IPS-18a (cell line): ENCODE measurements around the gene STUM.

ENCODE experiments used
- H3K27ac ChIP-seq: one replicate; pipeline ENCODE4 v1.5.1; 2013; ENCODE audit warnings: low read length
- H3K27me3 ChIP-seq: one replicate; pipeline ENCODE4 v1.6.1; 2013; ENCODE audit warnings: mild to moderate bottlenecking, low read length; ENCODE audit not compliant: control insufficient read depth, insufficient read depth
- H3K36me3 ChIP-seq: one replicate; pipeline ENCODE4 v1.6.1; 2013; ENCODE audit warnings: low read depth, low read length; ENCODE audit not compliant: control insufficient read depth
- H3K4me1 ChIP-seq: one replicate; pipeline ENCODE4 v1.6.1; 2013; ENCODE audit warnings: low read depth, low read length; ENCODE audit not compliant: control insufficient read depth
- H3K4me3 ChIP-seq: one replicate; pipeline ENCODE4 v1.5.1; 2013; ENCODE audit warnings: low read length
- H3K9ac ChIP-seq: one replicate; pipeline ENCODE4 v1.6.1; 2013; ENCODE audit warnings: mild to moderate bottlenecking, low read length, moderate library complexity
- H3K9me3 ChIP-seq: one replicate; pipeline ENCODE4 v1.6.1; 2013; ENCODE audit warnings: low read depth, low read length; ENCODE audit not compliant: control insufficient read depth

Gene STUM

GRCh38 chr1:226655251-226656163 is 106.9 kb downstream of the STUM start:
- H3K4me3 ChIP-seq = no peak overlapping the region
- no peaks in the 10 kb centered on the region for H3K36me3 ChIP-seq
- peaks cover 38% of the 10 kb centered on the region for H3K4me1 ChIP-seq
- H3K9ac ChIP-seq = no peak overlapping the region
- no peak overlapping the region for H3K27ac ChIP-seq
- H3K9me3 ChIP-seq = no peaks in the 10 kb centered on the region
- no peaks in the 10 kb centered on the region for H3K27me3 ChIP-seq

- Histone ChIP-seq H3K4me1 (peaks cover 37% of the 10 kb centered on the region), H3K36me3 (no peaks in the 10 kb centered on the region), H3K4me3 (no peak overlapping the region), H3K27me3 (no peaks in the 10 kb centered on the region), H3K9me3 (no peaks in the 10 kb centered on the region), H3K27ac (no peak overlapping the region), H3K9ac (no peak overlapping the region)
Observed at GRCh38 chr1:226656201-226656600, 107.6 kb downstream of the STUM start.

- Histone ChIP-seq H3K36me3 (no peaks in the 10 kb centered on the region), H3K4me3 (no peak overlapping the region), H3K27me3 (no peaks in the 10 kb centered on the region), H3K27ac (no peak overlapping the region), H3K9me3 (no peaks in the 10 kb centered on the region), H3K9ac (no peak overlapping the region), H3K4me1 (peaks cover 37% of the 10 kb centered on the region)
Observed at GRCh38 chr1:226656601-226657277, 108.2 kb downstream of the STUM start.

- Histone ChIP-seq H3K36me3 (no peaks in the 10 kb centered on the region), H3K4me1 (peaks cover 43% of the 10 kb centered on the region), H3K9me3 (no peaks in the 10 kb centered on the region), H3K4me3 (no peak overlapping the region), H3K9ac (no peak overlapping the region), H3K27ac (no peak overlapping the region), H3K27me3 (no peaks in the 10 kb centered on the region)
Observed at GRCh38 chr1:226657895-226658545, 109.5 kb downstream of the STUM start.

DNA sequence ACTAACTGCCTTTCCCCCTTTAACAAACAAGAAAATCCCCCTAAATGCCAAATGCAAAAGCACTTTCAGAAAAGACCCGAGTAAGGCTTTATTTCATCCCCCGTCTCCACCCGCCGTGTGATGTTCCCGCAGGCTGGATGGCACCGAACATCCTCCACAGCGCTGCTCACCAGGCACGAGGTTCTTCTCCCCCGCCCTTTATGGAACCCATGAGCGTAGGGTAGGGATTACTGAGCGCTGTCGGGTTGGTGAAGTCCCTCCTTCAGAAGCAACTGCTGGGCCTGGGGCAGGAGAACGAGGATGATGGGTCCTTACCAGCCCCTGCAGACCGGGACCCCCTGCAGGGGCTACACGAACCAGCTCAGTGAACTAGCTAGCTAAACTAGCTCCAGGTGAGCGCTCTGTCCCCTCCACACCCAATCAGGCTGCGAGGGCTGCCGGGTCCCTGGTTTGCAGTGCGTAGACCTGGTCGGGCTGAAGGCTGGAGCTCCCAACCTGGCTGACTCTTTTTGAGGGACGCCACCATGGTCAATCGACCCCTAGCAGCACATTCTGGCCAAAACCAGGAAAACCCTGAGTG is 110.1 kb downstream of the STUM start:
- H3K4me1 ChIP-seq = peaks cover 39% of the 10 kb centered on the region
- H3K36me3 ChIP-seq = no peaks in the 10 kb centered on the region
- no peak overlapping the region for H3K9ac ChIP-seq
- no peaks in the 10 kb centered on the region for H3K27me3 ChIP-seq
- no peaks in the 10 kb centered on the region for H3K9me3 ChIP-seq
- no peak overlapping the region for H3K4me3 ChIP-seq
- H3K27ac ChIP-seq = no peak overlapping the region
